ENCODE measurements around the gene COLGALT1. TPM values are rescaled to one million over a fixed set of nuclear protein-coding genes. Genes with fewer than 3 reads are reported as not detected.
"Not testable (repeated sequence)": the region's sequence is repeated elsewhere in the genome, so short reads cannot be mapped to it uniquely, and the experiment has no call there.

COLGALT1 gene
- 62.5 and 93.1 TPM in 2 replicates for total RNA-seq (ENCODE audit: low replicate concordance)

GRCh38 chr19:17555480-17555928 lies at the start of gene COLGALT1:
COLGALT1 (plus strand) TSS chr19:17555649; CDS start chr19:17555714, 65 bp downstream.
- peak; percentile 94 for DNase-seq (ENCODE audit: low read depth)
- peak within 1 kb of the TSS; percentile 84 for H3K4me3 ChIP-seq (ENCODE audit: low read depth, low read length)
- TF ChIP-seq, protein P1, sequence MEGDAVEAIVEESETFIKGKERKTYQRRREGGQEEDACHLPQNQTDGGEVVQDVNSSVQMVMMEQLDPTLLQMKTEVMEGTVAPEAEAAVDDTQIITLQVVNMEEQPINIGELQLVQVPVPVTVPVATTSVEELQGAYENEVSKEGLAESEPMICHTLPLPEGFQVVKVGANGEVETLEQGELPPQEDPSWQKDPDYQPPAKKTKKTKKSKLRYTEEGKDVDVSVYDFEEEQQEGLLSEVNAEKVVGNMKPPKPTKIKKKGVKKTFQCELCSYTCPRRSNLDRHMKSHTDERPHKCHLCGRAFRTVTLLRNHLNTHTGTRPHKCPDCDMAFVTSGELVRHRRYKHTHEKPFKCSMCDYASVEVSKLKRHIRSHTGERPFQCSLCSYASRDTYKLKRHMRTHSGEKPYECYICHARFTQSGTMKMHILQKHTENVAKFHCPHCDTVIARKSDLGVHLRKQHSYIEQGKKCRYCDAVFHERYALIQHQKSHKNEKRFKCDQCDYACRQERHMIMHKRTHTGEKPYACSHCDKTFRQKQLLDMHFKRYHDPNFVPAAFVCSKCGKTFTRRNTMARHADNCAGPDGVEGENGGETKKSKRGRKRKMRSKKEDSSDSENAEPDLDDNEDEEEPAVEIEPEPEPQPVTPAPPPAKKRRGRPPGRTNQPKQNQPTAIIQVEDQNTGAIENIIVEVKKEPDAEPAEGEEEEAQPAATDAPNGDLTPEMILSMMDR (IDR thresholded peaks at IDR 0.05; ENCODE audit: insufficient read depth, low read length): no peak

- TF ChIP-seq, protein P1 (IDR thresholded peaks at IDR 0.05; ENCODE audit: insufficient read depth, low read length): no peak
- DNase-seq (ENCODE audit: low read depth): no peak
- H3K4me3 ChIP-seq (ENCODE audit: low read depth, low read length): no peak overlapping the region
Observed at GRCh38 chr19:17506745-17507144, 48.7 kb upstream of the COLGALT1 start.

DNA sequence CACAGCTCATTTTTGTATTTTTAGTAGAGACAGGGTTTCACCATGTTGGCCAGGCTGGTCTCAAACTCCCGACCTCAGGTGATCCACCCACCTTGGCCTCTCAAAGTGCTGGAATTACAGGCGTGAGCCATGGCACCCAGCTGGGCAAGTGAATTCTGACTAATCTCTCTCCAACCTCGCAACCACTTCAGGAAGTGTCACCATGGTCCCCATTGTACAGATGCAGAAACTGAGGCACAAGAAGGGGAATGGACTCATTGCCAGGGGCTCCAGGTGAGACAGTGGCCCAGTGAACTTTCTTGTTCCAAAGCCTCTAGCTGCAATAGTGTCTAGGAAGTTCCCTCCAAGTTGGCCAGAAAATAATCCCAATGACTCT lies 46.9 kb upstream of the COLGALT1 start:
- not testable (repeated sequence) for H3K4me3 ChIP-seq (ENCODE audit: low read depth, low read length); DNase-seq (ENCODE audit: low read depth)

DNA sequence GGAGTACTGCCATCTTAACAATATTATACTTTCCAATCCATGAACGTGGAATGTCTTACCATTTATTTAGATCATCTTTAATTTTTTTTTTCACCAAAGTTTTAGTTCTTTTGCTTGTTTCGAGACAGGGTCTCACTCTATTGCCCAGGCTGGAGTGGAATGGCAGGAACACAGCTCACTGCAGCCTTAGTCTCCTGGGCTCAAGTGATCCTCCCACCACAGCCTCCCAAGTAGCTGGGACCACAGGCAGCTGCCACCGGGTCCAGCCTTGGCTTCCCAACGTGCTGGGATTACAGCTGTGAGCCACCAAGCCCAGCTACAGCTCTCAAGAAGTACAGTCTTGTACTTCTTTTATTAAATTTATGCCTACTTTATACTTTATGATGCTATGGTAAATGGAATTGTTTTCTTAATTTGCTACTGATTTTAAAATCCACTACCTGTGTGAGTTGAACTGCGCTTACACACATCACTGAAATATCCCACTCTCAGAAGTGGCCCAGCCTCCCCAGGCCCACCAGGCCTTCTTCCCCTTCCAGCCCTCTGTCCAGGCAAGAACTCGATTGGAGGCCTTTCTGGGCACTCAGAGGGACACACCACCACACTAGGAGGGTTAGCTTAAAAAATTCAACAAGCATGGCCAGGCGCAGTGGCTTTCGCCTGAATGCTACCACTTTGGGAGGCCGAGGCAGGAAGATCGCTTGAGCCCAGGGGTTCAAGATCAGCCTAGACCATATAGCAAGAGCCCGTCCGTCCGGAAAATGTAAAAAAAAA lies 45.0 kb upstream of the COLGALT1 start:
- DNase-seq (ENCODE audit: low read depth): peak; percentile 39
- H3K4me3 ChIP-seq (ENCODE audit: low read depth, low read length): peak overlapping the region; percentile 85
- TF ChIP-seq, protein P1 (IDR thresholded peaks at IDR 0.05; ENCODE audit: insufficient read depth, low read length): no peak

DNA sequence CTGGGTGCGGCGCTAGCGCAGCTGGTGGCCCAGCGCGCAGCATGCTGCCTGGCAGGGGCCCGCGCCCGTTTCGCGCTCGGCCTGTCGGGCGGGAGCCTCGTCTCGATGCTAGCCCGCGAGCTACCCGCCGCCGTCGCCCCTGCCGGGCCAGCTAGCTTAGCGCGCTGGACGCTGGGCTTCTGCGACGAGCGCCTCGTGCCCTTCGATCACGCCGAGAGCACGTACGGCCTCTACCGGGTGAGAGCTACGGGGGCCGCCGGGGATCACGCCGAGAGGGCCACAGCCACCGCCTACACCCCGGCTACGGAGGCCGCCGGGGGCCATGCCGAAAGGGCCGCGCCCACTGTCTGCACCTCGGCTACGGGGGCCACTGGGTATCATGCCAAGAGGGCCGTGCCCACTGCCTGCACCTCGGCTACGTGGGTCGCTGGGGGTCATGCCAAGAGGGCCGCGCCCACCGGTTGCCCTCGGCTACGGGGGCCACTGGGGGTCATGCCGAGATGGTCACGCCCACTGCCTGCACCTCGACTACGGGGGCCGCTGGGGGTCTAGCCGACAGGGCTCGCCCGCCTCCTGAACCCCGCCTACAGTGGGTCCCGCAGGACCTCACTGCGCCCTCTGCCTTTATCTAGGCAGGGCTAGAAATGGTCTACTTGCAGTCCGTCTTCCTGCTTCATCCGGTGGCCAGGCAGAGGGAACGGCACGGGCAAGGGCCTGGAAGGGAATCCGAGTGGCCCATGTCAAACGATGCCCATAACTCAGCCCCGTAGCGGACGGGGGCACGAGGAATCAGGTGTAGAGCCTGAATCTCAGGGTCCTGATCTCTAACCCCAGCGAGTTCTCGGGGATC lies 43.5 kb upstream of the COLGALT1 start:
- DNase-seq (ENCODE audit: low read depth): peak; percentile 82
- H3K4me3 ChIP-seq (ENCODE audit: low read depth, low read length): peak overlapping the region; percentile 85
- TF ChIP-seq, protein P1 (IDR thresholded peaks at IDR 0.05; ENCODE audit: insufficient read depth, low read length): peak; percentile 23

- TF ChIP-seq, protein P1 (IDR thresholded peaks at IDR 0.05; ENCODE audit: insufficient read depth, low read length): no peak
- DNase-seq (ENCODE audit: low read depth): no peak
- H3K4me3 ChIP-seq (ENCODE audit: low read depth, low read length): peak overlapping the region; percentile 85
Observed at GRCh38 chr19:17512574-17512939, 42.9 kb upstream of the COLGALT1 start.
